ENCODE results near the gene DCST1.

GRCh38 chr1:155052439-155053395 lies 19.1 kb downstream of the DCST1 start:
- TF ChIP-seq POLR2A (IDR thresholded peaks at IDR 0.05) (no peak), CTCF (IDR thresholded peaks at IDR 0.05) (peak in 4 of 7 experiments; percentile 14 to 23 (median 18))

Data from body of pancreas (tissue), 4 donors.